Aorta (tissue), 5 donors: ENCODE data around the gene ANKRD13B. TPM values are rescaled to one million over a fixed set of nuclear protein-coding genes. Genes with fewer than 3 reads are reported as not detected.
"Not testable (repeated sequence)": the region's sequence is repeated elsewhere in the genome, so short reads cannot be mapped to it uniquely, and the experiment has no call there.

Experiments
- ATAC-seq: fragments of 200-7000 bp; cut with Tn5 transposase; one replicate; pipeline ENCODE4 v1.9.1; 2022; ENCODE audit warnings: moderate library complexity; ENCODE audit not compliant: low FRiP score
- DNase-seq, 2 donors: peaks; one replicate each; pipeline ENCODE4 v3.0.0-alpha.2; 2020
- H3K27ac ChIP-seq, 2 donors: one replicate each; pipeline ENCODE4 v1.5.1; 2013; ENCODE audit warnings: low read length in 2 of 2, mild to moderate bottlenecking in 2 of 2, moderate library complexity in 2 of 2, control low read depth in 1 of 2, inconsistent platforms in 1 of 2, low read depth in 1 of 2
- H3K27me3 ChIP-seq, 2 donors: one replicate each; pipeline ENCODE4 v1.6.1; 2013; ENCODE audit warnings: control low read depth in 1 of 2, low read length in 1 of 2, mild to moderate bottlenecking in 1 of 2, moderate library complexity in 1 of 2; ENCODE audit not compliant: insufficient read depth in 2 of 2, control insufficient read depth in 1 of 2
- H3K36me3 ChIP-seq, 2 donors: one replicate each; pipeline ENCODE4 v1.6.1; 2013; ENCODE audit warnings: control low read depth in 1 of 2, low read length in 1 of 2, mild to moderate bottlenecking in 1 of 2; ENCODE audit not compliant: insufficient read depth in 2 of 2, control insufficient read depth in 1 of 2
- H3K4me1 ChIP-seq, 2 donors: one replicate each; pipeline ENCODE4 v1.6.1; 2013; ENCODE audit warnings: low read length in 2 of 2, control low read depth in 1 of 2, mild to moderate bottlenecking in 1 of 2, moderate library complexity in 1 of 2; ENCODE audit not compliant: insufficient read depth in 2 of 2, control insufficient read depth in 1 of 2
- H3K4me3 ChIP-seq, 2 donors: one replicate each; pipeline ENCODE4 v1.5.1; 2013; ENCODE audit warnings: low read length in 2 of 2, control low read depth in 1 of 2, mild to moderate bottlenecking in 1 of 2
- H3K9me3 ChIP-seq: one replicate; pipeline ENCODE4 v1.6.1; 2013; ENCODE audit warnings: mild to moderate bottlenecking, low read length; ENCODE audit not compliant: control insufficient read depth
- WGBS, 2 donors: extraction: QIAGEN DNeasy Blood & Tissue Kit; methylation state at CpG; one replicate each; pipeline ENCODE4 v1.1.7; 2013; 5-methylcytosine and 5-hydroxymethylcytosine counted together
- intact Hi-C, 2 donors: fragments of 100-400 bp; cut with DNase I; formaldehyde crosslinking; loops; one replicate each; pipeline versions ENCODE4 v1.14.2 to v1.15.0; 2022
- polyA plus RNA-seq, 2 donors: library from polyadenylated mRNA; stranded (reverse); fragments of 200-250 nt; gene quantifications; one replicate each; pipeline ENCODE4 v1.2.3, GENCODE V29; 2013
- total RNA-seq, 2 donors: library from RNA; stranded (reverse); fragmentation: NEBNext Ultra II Directional; extraction: Animal tissue kit (Norgen Biotek cat#: 25700); gene quantifications; one replicate each; pipeline ENCODE4 v1.2.1, GENCODE V29; 2021
- donor health status: healthy with polysubstance abuse.
- donor health status: Bipolar disorder and iron deficiency.
- donor health status: DM: no; HTN: no; CAD: no.
- donor health status: DM: no; HTN: no; CAD: no.
- donor health status: DM: yes; HTN: yes; CAD: no.

The ANKRD13B gene
- total and polyA plus RNA-seq, 4 donors: 0.88 to 19.7 (median 7.9) TPM

DNA sequence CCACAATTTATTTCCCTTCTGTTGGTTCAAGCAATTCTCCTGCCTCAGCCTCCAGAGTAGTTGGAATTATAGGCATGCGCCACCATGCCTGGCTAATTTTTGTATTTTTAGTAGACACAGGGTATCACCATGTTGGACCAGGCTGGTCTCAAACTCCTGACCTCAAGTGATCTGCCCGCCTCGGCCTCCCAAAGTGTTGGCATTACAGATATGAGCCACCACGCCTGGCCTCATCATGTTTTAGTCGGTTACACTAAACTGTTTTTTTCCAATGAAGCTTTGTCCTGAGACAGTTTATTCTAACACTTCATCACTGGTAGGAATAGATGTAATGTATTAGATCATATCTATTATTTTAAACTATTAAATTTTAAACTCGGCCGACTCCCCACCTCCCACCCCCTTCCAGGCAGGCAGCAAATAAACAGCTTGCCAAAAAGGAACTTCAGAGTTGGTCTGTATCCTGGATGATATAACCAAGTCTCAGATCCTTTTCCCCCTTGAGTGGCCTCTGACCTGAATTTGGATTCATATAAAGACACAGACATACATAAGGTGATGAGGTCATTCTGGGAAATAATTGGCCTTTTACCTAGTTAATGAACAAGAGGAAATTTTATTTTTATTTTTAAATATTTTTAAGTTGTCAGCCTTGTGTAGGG is 48.2 kb downstream of the ANKRD13B start:
- Histone ChIP-seq H3K4me3 (no peak overlapping the region), H3K27me3 (no peaks in the 10 kb centered on the region), H3K9me3 (no peaks in the 10 kb centered on the region), H3K27ac (no peak overlapping the region), H3K36me3 (no peaks in the 10 kb centered on the region), H3K4me1 (peaks cover 0 to 8% of the 10 kb centered on the region in 2 donors)
- intact Hi-C loops: loop anchor here (5.0 to 10.0 kb wide), 2 partner anchors 136 to 294 kb away; partner anchors contain the start of gene SSH2 (in 2 of the 2)
- no peak for ATAC-seq
- no peak for DNase-seq
- WGBS, 2 donors: 83 to 85% methylated on average over 7 of the region's 7 CpGs

DNA sequence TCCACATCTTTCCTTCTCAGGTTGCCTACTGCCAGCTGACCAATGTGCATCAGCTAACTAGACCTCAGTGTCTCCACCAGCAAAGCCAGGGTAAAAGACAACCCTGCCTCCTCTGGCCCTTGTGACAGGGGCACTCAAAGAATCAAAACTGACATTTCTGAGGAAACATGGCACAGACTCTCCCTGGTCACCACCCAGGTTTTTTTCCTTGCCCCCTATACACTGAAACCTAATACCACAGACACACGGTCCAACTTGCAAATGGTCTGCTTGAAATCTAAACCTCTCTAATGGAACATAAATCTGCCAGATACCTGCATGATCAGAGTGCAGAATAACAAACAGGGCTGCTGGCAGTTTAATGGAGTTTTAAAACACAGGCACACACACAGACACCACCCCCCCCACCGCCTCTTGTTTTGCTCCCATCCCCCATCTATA is 49.3 kb downstream of the ANKRD13B start:
- no peaks in the 10 kb centered on the region for H3K27me3 ChIP-seq
- H3K4me3 ChIP-seq: no peak overlapping the region
- no peak for DNase-seq
- peaks cover 0 to 8% of the 10 kb centered on the region in 2 donors for H3K4me1 ChIP-seq
- no peaks in the 10 kb centered on the region for H3K36me3 ChIP-seq
- intact Hi-C loops: loop anchor here (5.0 to 10.0 kb wide), 2 partner anchors 135 to 293 kb away; partner anchors contain the start of gene SSH2 (in 2 of the 2)
- H3K9me3 ChIP-seq: no peaks in the 10 kb centered on the region
- WGBS, 2 donors: 38 to 56% methylated on average over 2 of the region's 2 CpGs
- no peak for ATAC-seq
- no peak overlapping the region for H3K27ac ChIP-seq

DNA sequence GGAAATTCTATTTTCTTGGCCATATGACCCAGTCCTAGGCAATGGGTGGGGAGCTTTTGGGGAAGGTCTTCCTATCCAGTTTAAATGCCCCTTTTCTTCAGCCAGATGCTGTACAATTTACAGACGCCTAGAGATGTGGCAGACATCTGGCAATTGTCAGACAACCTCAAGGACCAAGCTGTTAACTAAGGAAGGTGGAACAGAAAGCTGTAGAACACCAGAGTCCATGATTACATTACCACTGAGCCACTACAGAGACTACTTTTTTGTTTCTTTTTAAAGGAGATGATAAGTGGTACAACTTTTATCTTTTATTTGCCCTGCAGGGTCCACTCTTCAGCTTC is 50.9 kb downstream of the ANKRD13B start:
- Histone ChIP-seq H3K4me1 (peaks cover 0 to 8% of the 10 kb centered on the region in 2 donors), H3K27ac (no peak overlapping the region), H3K27me3 (no peaks in the 10 kb centered on the region), H3K4me3 (no peak overlapping the region), H3K9me3 (no peaks in the 10 kb centered on the region), H3K36me3 (no peaks in the 10 kb centered on the region)
- no peak for DNase-seq
- 88 to 89% methylated on average over 1 of the region's 1 CpG for WGBS, 2 donors
- intact Hi-C loops: loop anchor here (5.0 to 10.0 kb wide), 2 partner anchors 134 to 291 kb away; partner anchors contain the start of gene SSH2 (in 2 of the 2)
- no peak for ATAC-seq

DNA sequence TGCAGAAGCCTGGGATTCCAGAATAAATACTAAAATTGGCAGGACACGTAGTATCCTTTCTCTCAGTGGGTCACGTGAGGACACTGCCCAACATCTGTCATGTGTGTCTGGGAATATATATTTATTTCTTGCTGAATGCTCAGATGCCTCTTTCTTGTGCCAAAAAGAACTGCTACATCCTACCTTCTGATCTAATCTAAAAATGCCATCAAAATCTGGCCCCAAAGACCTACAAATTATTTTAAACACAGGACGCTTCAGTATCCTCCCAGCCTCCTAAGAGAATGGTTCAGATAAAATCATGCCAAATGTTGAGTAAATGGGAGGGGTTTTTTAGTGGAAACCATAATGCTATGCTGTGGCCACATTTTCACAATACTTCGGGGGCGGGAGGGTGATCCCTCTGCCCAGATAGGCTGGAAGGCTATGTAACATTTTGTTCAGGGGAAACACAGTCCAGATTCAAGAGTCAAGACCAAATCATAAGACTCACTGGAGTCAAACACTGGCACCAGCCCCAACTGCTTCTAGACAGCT is 52.7 kb downstream of the ANKRD13B start:
- intact Hi-C loops: loop anchor here (10.0 kb wide), 1 partner anchor 289 kb away; the partner anchor contains the start of gene SSH2 (in 2 of the 2)
- no peaks in the 10 kb centered on the region for H3K27me3 ChIP-seq
- peak overlapping the region; percentile 64 to 76 for H3K27ac ChIP-seq
- no peak overlapping the region for H3K4me3 ChIP-seq
- 1 to 2% methylated on average over 5 of the region's 5 CpGs for WGBS, 2 donors
- no peaks in the 10 kb centered on the region for H3K36me3 ChIP-seq
- no peaks in the 10 kb centered on the region for H3K9me3 ChIP-seq
- DNase-seq (peak; percentile 76 to 80), ATAC-seq (peak; percentile 87)
- H3K4me1 ChIP-seq: peaks cover 0 to 2% of the 10 kb centered on the region in 2 donors

DNA sequence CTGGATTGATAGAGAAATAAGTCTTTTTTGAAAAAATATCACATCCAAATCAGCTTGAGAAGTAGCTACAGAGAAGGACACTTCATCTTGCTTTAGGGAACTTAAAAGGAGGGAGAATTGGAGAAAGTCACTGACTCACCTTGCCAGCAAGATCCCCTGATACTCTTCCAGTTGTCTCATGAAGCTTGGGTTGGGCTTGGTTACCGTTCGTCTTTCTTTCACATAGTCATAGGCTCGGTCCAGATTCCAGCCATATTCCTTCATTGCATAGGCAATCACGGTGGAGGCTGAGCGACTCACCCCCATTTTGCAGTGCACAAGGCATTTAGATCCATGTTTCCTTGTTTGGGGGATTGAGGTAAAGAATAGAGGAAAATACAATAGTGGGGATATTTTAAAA is 55.1 kb downstream of the ANKRD13B start:
- ATAC-seq (no peak), DNase-seq (no peak)
- H3K4me1 ChIP-seq: peaks cover 0 to 2% of the 10 kb centered on the region in 2 donors
- WGBS, 2 donors: 91% methylated on average over 5 of the region's 5 CpGs
- H3K36me3 ChIP-seq: no peaks in the 10 kb centered on the region
- intact Hi-C loops: loop anchor here (10.0 kb wide), 1 partner anchor 287 kb away; the partner anchor contains the start of gene SSH2 (in 2 of the 2)
- no peak overlapping the region for H3K4me3 ChIP-seq
- H3K27ac ChIP-seq: no peak overlapping the region
- no peaks in the 10 kb centered on the region for H3K27me3 ChIP-seq
- H3K9me3 ChIP-seq: no peaks in the 10 kb centered on the region

DNA sequence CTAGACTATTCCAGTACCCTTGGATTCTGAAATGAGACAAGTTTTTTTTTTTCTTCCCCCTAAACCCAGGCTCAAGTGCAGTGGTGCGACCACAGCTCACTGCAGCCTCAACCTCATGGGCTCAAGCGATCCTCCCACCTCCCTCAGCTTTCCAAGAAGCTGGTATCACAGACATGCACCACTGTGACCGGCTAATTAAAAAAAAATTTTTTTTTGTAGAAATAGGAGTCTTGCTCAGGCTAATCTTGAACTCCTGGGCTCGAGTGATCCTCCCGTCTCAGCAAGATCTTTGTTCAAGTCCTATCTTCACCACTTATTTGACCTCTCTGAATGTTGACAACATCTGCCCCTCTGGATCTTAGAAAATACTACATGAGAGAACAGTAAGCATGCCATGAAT is 56.4 kb downstream of the ANKRD13B start:
- intact Hi-C loops: loop anchor here (10.0 kb wide), 1 partner anchor 285 kb away; the partner anchor contains the start of gene SSH2 (in 2 of the 2)
- no peaks in the 10 kb centered on the region for H3K36me3 ChIP-seq

DNA sequence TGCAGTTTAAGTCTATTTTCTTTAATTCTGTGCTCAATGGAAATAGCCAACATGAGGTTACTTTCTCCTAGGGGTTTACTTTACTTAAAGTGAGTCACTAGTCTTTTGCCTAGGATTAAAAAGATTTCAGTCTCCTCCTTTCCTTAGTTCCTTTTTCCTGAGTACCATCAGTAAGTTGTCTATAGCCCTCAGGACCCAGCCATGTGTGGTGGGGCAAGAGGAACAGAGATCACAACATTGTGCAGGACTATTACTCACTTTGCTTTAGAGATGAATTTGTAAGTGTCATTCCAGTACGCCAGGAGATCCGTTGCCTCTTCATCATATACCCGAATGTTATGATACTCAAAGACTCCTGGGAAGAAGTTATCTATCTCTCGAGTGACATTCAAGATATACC is 57.5 kb downstream of the ANKRD13B start:
- ATAC-seq: no peak
- DNase-seq: no peak
- intact Hi-C loops: no loop called here
- H3K36me3 ChIP-seq: no peaks in the 10 kb centered on the region
- no peak overlapping the region for H3K4me3 ChIP-seq
- H3K9me3 ChIP-seq: no peaks in the 10 kb centered on the region
- no peaks in the 10 kb centered on the region for H3K27me3 ChIP-seq
- no peaks in the 10 kb centered on the region for H3K4me1 ChIP-seq
- 85 to 86% methylated on average over 4 of the region's 4 CpGs for WGBS, 2 donors
- no peak overlapping the region for H3K27ac ChIP-seq

More for the DNA sequence above, 56.4 kb downstream of the ANKRD13B start:
- no peak for ATAC-seq
- no peaks in the 10 kb centered on the region for H3K27me3 ChIP-seq
- no peak for DNase-seq
- H3K27ac ChIP-seq: no peak overlapping the region
- H3K9me3 ChIP-seq: no peaks in the 10 kb centered on the region
- peaks cover 0 to 2% of the 10 kb centered on the region in 2 donors for H3K4me1 ChIP-seq
- H3K4me3 ChIP-seq: no peak overlapping the region
- WGBS, 2 donors: 91 to 95% methylated on average over 5 of the region's 5 CpGs

DNA sequence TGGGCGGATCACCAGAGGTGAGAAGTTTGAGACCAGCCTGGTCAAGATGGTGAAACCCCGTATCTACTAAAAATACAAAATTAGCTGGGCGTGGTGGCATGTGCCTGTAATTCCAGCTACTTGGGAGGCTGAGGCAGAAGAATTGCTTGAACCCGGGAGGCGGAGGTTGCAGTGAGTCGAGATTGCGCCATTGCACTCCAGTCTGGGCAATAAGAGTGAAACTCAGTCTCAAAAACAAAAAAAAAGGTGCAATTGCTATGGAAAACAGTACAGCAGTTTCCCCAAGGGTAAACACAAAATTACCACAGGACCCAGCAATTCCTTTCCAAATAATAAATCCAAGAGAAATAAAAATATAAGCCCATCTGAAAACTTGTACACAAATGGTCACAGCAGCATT is 59.0 kb downstream of the ANKRD13B start:
- H3K4me1 ChIP-seq, intact Hi-C loops, H3K4me3 ChIP-seq, ATAC-seq, H3K27ac ChIP-seq, H3K27me3 ChIP-seq, H3K9me3 ChIP-seq, H3K36me3 ChIP-seq, DNase-seq: not testable (repeated sequence)
- WGBS, 2 donors: 95 to 99% methylated on average over 7 of the region's 7 CpGs

DNA sequence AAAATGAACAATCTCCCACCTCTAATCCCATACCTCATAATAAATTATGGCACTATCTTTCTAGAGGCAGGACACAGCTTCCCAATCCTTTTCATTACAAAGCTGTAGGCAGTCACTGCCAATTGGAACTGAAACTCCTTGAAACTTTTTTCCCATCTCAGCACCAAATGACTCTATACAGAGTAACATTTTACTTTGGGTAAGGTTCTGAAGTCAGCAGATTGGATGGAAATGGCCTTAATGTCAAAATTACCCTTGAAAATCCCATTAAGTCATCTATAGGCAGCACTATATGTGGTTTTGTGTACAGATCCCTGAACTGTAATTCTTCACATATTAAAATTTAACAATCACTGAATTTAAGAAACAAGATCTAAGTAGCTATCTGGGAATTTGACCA is 60.0 kb downstream of the ANKRD13B start:
- Histone ChIP-seq H3K9me3 (no peaks in the 10 kb centered on the region), H3K27ac (no peak overlapping the region), H3K27me3 (no peaks in the 10 kb centered on the region), H3K4me1 (no peaks in the 10 kb centered on the region), H3K4me3 (no peak overlapping the region), H3K36me3 (no peaks in the 10 kb centered on the region)
- intact Hi-C loops: no loop called here
- DNase-seq (no peak), ATAC-seq (no peak)
